SK-N-MC (cell line): ENCODE data around the gene MOGAT1.

Source experiments
- DNase-seq: peaks from one replicate; pipeline ENCODE4 v3.0.0-alpha.2; 2011; ENCODE audit warnings: low read depth, low spot score
- H3K27ac ChIP-seq: fragments of 200-600 bp; sonication (generic); 2 replicates; pipeline ENCODE4 v1.5.1; 2016; ENCODE audit warnings: mixed run types
- H3K36me3 ChIP-seq: fragments of 200-600 bp; sonication (generic); 2 replicates; pipeline ENCODE4 v1.6.1; 2017; ENCODE audit warnings: antibody characterized with exemption, low read length, mixed read lengths; ENCODE audit not compliant: insufficient read depth
- H3K4me3 ChIP-seq: fragments of 200-600 bp; sonication (generic); 2 replicates; pipeline ENCODE4 v1.5.1; 2016
- H3K9ac ChIP-seq: fragments of 200-600 bp; sonication (generic); 2 replicates; pipeline ENCODE4 v1.8.0; 2017; ENCODE audit warnings: mixed run types, mixed read lengths; ENCODE audit not compliant: insufficient read length
- H3K9me3 ChIP-seq: fragments of 200-600 bp; sonication (generic); 2 replicates; pipeline ENCODE4 v1.6.1; 2017; ENCODE audit warnings: low read depth, mild to moderate bottlenecking, antibody characterized with exemption, low read length, moderate library complexity, mixed read lengths
- EZH2 ChIP-seq: fragments of 200-600 bp; sonication (generic); IDR thresholded peaks from one replicate; pipeline ENCODE4 v1.6.1; 2017; ENCODE audit warnings: antibody characterized with exemption
- FOXP2 ChIP-seq: optimal IDR thresholded peaks from 2 replicates; pipeline ENCODE3; 2011; ENCODE audit warnings: mild to moderate bottlenecking, moderate library complexity; ENCODE audit not compliant: insufficient read depth; ENCODE audit errors: extremely low read length, control extremely low read depth
- POLR2AphosphoS5 ChIP-seq: IDR thresholded peaks from 2 replicates; pipeline ENCODE4 v1.6.1; 2012; ENCODE audit warnings: mild to moderate bottlenecking, low read depth, low read length, borderline replicate concordance

The MOGAT1 gene

GRCh38 chr2:222643134-222643533, 28.3 kb upstream of the MOGAT1 start:
- no peak overlapping the region for H3K9ac ChIP-seq
- H3K4me3 ChIP-seq = no peak overlapping the region
- DNase-seq = no peak
- peaks cover 95% of the 10 kb centered on the region for H3K36me3 ChIP-seq
- H3K27ac ChIP-seq = no peak overlapping the region
- no peaks in the 10 kb centered on the region for H3K9me3 ChIP-seq
- TF ChIP-seq FOXP2 (no peak), POLR2AphosphoS5 (no peak), EZH2 (no peak)

- Histone ChIP-seq H3K36me3 (peaks cover 92% of the 10 kb centered on the region), H3K9ac (no peak overlapping the region), H3K27ac (peak overlapping the region; percentile 46; the same call in 1 of the 2 replicates), H3K9me3 (no peaks in the 10 kb centered on the region), H3K4me3 (no peak overlapping the region)
- TF ChIP-seq FOXP2 (no peak), POLR2AphosphoS5 (no peak), EZH2 (no peak)
- DNase-seq = no peak
Observed at GRCh38 chr2:222646008-222646407, 25.4 kb upstream of the MOGAT1 start.

- H3K9me3 ChIP-seq = no peaks in the 10 kb centered on the region
- no peak overlapping the region for H3K4me3 ChIP-seq
- no peak for TF ChIP-seq EZH2
- TF ChIP-seq FOXP2 = no peak
- TF ChIP-seq POLR2AphosphoS5 = no peak
- H3K27ac ChIP-seq = no peak overlapping the region
- DNase-seq = no peak
- H3K9ac ChIP-seq = no peak overlapping the region
- peaks cover 62% of the 10 kb centered on the region for H3K36me3 ChIP-seq
Observed at GRCh38 chr2:222649801-222650200, 21.7 kb upstream of the MOGAT1 start.

DNA sequence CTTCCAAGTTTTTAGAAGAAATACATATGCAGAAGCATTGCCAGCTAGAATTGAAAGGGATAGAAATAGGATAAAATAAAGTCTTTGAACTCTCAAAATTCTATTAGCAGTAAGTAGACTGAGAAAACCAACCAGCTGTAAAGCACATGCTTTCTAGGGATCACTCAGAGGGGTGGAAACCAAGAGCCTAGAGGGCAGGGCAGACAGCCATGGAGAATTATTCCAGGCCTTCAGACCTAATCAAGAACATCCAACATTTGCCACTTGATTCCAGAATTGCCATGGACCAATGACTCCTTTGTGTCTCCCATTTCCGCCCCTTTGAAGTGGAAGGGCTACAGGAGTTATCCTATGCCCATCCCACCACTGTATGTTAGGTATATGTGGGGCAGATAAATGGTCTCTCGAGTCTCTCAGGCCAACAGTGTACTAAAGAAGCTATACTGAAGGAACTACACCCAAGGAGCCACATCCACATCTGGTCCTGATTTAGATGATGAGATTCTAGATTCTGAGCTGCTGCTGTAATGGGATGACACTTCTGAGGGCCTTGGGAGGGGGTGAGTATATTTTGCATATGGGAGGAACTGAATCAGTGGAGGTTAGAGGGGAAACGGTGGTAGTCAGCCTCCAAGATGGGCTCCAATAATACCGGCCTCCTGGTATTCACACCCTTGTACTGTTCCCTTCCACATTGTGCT, 19.6 kb upstream of the MOGAT1 start:
- Histone ChIP-seq H3K4me3 (peak overlapping the region; percentile 32), H3K27ac (peak overlapping the region; percentile 76), H3K9me3 (no peaks in the 10 kb centered on the region), H3K9ac (no peak overlapping the region), H3K36me3 (peaks cover 42% of the 10 kb centered on the region)
- DNase-seq = peak; percentile 77
- TF ChIP-seq FOXP2 = no peak
- TF ChIP-seq EZH2 = no peak
- peak; percentile 43 for TF ChIP-seq POLR2AphosphoS5

GRCh38 chr2:222652491-222653255, 18.8 kb upstream of the MOGAT1 start:
- Histone ChIP-seq H3K9ac (peak overlapping the region; percentile 15), H3K4me3 (peak overlapping the region; percentile 32), H3K9me3 (no peaks in the 10 kb centered on the region), H3K27ac (peak overlapping the region; percentile 76), H3K36me3 (peaks cover 34% of the 10 kb centered on the region)
- DNase-seq = no peak
- no peak for TF ChIP-seq FOXP2
- no peak for TF ChIP-seq EZH2
- TF ChIP-seq POLR2AphosphoS5 = no peak

DNA sequence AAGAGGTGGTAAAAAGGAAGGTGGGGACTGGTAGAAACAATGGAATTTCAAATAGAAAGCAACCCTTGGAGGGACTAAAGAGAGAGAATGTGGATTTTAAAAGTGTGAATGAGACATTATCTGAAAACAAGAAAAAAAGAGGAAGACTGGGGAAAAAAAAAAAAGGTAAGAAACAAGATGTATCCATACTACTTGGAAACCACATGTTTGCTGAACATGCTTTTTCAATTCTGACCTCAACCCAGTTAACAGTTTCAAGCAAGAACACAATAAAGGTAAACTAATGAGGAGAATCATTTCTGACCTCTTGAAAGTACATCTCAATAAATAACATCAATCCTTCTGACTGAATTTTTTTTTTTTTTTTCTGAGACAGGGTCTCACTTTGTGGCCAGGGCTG, 18.2 kb upstream of the MOGAT1 start:
- peaks cover 29% of the 10 kb centered on the region for H3K36me3 ChIP-seq
- H3K4me3 ChIP-seq = peak overlapping the region; percentile 22
- TF ChIP-seq POLR2AphosphoS5 (no peak), EZH2 (no peak), FOXP2 (no peak)
- H3K9ac ChIP-seq = peak overlapping the region; percentile 15
- no peaks in the 10 kb centered on the region for H3K9me3 ChIP-seq
- no peak for DNase-seq
- peak overlapping the region; percentile 76 for H3K27ac ChIP-seq

DNA sequence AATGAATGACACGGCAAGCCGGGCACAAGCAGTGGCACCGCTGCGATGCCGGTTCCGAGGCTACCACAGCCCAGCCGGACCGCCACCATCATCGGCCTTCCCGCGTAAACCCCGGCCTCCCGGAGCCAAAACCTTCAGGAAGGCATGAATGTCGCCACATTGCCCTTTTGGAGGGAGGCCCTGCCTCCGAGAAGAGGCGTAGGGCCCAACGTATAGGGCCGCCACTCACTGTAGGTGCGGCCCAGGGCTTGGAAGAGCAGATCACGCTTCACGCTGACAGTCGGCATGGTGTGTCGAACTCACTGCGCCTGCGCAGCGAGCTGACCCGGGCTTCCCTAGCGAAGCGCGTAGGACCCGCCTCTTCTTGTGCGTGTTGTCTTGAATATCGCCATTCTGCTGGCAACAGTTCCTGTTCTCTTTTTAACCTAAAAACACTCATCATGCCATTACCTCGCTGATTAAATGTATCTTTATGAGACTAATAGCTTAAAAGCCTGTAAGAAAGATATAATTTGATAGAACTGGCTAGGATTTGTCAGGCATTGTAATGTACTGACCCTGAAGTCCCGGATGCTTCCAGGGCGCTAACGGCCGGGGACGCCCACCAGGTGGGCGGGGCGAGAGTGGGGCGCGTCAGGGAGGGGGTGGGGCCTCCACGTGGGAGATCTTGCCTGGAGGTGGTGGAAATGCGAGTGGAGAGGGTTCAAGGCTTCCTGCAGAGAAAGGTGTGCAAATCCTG, 15.5 kb upstream of the MOGAT1 start, which contains the start of gene FARSB:
TSS of gene FARSB (minus strand) at position 306 of the 739 bp plus-strand sequence. CDS start at position 287, 19 bp downstream.
- Histone ChIP-seq H3K27ac (peak within 1 kb of the TSS; percentile 97), H3K36me3 (peaks cover 7% of the 10 kb centered on the region; the same call in 1 of the 2 replicates), H3K9ac (peak within 1 kb of the TSS; percentile 95), H3K4me3 (peak within 1 kb of the TSS; percentile 87), H3K9me3 (no peaks in the 10 kb centered on the region)
- peak; percentile 90 for TF ChIP-seq POLR2AphosphoS5
- TF ChIP-seq EZH2 = no peak
- TF ChIP-seq FOXP2 = no peak
- DNase-seq = peak; percentile 93
